Inflammatory macrophage treated with lipopolysaccharide for 1 hour (primary cell): Measurements from ENCODE around the gene SIK3.
"Not testable (repeated sequence)": the region's sequence is repeated elsewhere in the genome, so short reads cannot be mapped to it uniquely, and the experiment has no call there.

ENCODE experiments used
- DNase-seq, 2 donors: peaks; one replicate each; pipeline ENCODE4 v3.0.0-alpha.2; 2020 to 2022

The SIK3 gene

GRCh38 chr11:116835042-116835772 is 263.0 kb downstream of the SIK3 start:
- no peak for DNase-seq

- DNase-seq: not testable (repeated sequence)
Observed at GRCh38 chr11:116834535-116835041, 263.6 kb downstream of the SIK3 start.

DNA sequence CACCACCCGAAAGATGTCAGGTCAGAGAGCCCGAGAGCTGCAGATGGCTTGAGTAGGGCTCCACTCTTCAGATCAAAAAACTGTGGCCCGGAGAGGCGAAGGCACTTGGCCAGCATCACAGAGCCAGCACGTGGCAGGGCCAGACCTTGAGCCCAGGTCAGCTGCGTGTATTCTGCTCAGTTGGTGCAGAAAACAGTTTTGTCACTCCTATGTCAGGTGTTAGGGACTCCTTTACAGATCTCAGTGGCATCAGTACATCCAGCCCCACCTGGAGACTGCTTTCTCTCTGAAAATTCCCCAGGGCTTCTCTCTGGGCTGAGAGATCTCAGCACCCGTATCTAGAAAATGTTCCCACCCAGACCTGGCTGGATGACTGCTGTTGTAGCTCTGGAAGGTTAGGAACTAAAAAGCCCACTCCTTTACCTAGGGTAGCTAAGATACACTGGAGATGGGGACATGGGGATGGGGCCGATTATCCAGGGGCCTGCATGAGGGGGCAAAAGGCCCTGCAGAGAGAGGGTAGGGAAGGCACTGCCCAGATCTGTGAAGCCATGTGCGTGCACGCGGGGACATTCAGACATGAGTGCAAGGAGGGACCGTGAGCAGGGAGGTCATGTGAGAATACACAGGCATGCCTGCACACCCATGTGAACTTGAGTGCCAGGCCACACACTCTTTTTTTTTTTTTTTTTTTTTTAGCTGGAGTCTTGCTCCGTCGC is 264.3 kb downstream of the SIK3 start:
- no peak for DNase-seq

GRCh38 chr11:116833491-116833815 is 264.8 kb downstream of the SIK3 start:
- DNase-seq: no peak

DNA sequence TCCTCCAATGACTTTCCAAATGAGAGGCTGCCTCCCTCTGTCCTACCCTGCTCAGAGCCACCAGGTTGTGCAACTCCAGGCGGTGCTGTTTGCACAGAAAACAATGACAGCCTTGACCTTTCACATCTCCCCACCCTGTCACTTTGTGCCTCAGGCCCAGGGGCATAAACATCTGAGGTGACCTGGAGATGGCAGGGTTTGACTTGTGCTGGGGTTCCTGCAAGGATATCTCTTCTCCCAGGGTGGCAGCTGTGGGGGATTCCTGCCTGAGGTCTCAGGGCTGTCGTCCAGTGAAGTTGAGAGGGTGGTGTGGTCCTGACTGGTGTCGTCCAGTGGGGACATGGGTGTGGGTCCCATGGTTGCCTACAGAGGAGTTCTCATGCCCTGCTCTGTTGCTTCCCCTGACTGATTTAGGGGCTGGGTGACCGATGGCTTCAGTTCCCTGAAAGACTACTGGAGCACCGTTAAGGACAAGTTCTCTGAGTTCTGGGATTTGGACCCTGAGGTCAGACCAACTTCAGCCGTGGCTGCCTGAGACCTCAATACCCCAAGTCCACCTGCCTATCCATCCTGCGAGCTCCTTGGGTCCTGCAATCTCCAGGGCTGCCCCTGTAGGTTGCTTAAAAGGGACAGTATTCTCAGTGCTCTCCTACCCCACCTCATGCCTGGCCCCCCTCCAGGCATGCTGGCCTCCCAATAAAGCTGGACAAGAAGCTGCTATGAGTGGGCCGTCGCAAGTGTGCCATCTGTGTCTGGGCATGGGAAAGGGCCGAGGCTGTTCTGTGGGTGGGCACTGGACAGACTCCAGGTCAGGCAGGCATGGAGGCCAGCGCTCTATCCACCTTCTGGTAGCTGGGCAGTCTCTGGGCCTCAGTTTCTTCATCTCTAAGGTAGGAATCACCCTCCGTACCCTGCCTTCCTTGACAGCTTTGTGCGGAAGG is 265.6 kb downstream of the SIK3 start:
- no peak for DNase-seq

GRCh38 chr11:116831790-116832349 is 266.4 kb downstream of the SIK3 start:
- no peak for DNase-seq

DNA sequence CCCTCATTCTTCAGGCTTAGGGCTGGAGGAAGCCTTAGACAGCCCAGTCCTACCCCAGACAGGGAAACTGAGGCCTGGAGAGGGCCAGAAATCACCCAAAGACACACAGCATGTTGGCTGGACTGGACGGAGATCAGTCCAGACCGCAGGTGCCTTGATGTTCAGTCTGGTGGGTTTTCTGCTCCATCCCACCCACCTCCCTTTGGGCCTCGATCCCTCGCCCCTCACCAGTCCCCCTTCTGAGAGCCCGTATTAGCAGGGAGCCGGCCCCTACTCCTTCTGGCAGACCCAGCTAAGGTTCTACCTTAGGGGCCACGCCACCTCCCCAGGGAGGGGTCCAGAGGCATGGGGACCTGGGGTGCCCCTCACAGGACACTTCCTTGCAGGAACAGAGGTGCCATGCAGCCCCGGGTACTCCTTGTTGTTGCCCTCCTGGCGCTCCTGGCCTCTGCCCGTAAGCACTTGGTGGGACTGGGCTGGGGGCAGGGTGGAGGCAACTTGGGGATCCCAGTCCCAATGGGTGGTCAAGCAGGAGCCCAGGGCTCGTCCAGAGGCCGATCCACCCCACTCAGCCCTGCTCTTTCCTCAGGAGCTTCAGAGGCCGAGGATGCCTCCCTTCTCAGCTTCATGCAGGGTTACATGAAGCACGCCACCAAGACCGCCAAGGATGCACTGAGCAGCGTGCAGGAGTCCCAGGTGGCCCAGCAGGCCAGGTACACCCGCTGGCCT is 267.9 kb downstream of the SIK3 start:
- no peak for DNase-seq

DNA sequence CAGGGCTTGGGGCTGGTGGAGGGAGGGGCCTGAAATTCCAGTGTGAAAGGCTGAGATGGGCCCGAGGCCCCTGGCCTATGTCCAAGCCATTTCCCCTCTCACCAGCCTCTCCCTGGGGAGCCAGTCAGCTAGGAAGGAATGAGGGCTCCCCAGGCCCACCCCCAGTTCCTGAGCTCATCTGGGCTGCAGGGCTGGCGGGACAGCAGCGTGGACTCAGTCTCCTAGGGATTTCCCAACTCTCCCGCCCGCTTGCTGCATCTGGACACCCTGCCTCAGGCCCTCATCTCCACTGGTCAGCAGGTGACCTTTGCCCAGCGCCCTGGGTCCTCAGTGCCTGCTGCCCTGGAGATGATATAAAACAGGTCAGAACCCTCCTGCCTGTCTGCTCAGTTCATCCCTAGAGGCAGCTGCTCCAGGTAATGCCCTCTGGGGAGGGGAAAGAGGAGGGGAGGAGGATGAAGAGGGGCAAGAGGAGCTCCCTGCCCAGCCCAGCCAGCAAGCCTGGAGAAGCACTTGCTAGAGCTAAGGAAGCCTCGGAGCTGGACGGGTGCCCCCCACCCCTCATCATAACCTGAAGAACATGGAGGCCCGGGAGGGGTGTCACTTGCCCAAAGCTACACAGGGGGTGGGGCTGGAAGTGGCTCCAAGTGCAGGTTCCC is 268.6 kb downstream of the SIK3 start, which contains the start of gene APOC3:
Gene APOC3 (plus strand): TSS at position 383 of the 659 bp plus-strand sequence. CDS start 676 bp downstream, outside the sequence.
- DNase-seq: no peak

- DNase-seq: no peak
Observed at GRCh38 chr11:116828632-116829524, 269.4 kb downstream of the SIK3 start.

DNA sequence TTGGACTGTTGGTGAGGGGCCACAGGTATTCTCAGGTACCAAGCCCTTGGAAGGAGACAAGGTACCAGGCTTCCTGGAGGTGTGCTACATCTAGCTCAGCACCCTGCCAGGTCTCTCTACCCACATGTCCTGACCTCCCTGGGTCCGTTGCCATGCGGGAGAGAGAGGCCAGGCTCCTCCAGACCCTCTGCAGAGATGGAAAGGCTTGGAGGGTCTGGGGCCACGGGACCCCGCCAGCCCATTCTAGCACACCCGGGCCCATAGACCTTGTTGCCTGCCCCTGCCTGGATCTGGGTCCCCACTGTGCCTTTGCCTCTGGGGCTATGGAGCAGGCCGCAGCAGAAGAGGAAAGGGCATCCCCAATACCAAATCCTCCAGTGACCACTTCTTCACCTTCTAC is 270.8 kb downstream of the SIK3 start:
- no peak for DNase-seq

DNA sequence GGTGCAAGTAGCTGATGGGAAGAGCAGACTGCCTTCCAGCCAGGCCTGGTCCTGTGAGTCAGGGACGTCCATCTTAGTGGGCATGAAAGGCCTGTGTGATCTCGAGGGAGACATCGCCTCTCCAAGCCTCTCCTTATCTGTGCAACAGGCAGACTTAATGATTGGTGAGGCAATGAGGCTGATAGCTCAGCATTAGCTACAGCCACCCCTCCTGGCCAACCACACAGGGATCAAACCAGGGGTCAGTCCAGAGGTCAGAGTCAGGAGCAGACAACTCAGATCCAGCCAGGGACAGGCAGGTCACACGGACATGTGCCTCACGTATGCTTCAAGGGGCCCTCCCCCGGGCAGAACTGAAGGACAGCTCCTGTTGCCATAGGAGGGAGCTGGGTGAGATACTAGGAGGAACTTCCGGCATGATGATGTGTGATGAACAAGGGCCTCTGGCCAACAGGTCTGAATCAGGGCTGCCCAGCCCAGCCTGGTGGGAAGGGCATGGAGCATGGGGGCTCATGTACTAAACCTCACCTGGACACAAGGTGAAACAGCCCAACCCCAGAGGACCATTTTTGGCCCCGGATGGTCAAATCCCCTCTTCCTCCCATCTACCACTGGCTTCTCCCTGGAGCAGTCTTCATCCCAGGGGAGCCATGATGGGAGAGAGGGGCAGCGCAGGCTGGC is 271.3 kb downstream of the SIK3 start:
- no peak for DNase-seq

GRCh38 chr11:116825854-116826750 is 272.1 kb downstream of the SIK3 start:
- DNase-seq: no peak

GRCh38 chr11:116825434-116825833 is 272.8 kb downstream of the SIK3 start:
- no peak for DNase-seq

GRCh38 chr11:116823031-116823843 is 275.0 kb downstream of the SIK3 start, which contains the start of gene APOA4:
Gene APOA4 (minus strand): TSS chr11:116823304. CDS start chr11:116823191, 113 bp downstream.
- no peak for DNase-seq

GRCh38 chr11:116822575-116822974 is 275.7 kb downstream of the SIK3 start:
- DNase-seq: no peak

- no peak for DNase-seq
Observed at GRCh38 chr11:116821050-116821918, 276.9 kb downstream of the SIK3 start.

DNA sequence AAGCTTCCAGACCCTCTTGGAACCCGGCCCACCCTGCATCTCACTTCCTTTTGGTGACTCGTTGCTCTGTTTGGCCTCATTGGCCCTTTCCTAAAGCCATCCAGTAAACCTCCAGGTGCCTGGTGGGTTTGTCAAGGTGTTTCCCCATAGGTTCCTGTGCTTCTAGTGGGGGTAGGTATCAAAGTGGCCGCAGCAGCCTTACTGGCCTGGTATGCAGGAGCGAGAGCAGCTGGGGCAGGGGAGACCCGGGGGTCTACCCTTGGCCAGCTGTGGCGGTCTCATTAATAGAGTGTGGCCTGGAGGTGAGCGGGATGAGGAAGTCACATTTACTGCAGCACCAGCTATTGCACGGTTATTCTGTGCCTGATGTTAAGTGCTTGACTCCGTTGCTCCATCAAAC is 279.2 kb downstream of the SIK3 start:
- DNase-seq: no peak
